CD4-positive, alpha-beta T cell treated with Interleukin-4 for 4 hours (primary cell): ENCODE results near the gene HERC2.
"Not testable (repeated sequence)": the region's sequence is repeated elsewhere in the genome, so short reads cannot be mapped to it uniquely, and the experiment has no call there.

ENCODE experiments used
- DNase-seq: peaks from one replicate; pipeline ENCODE4 v3.0.0-alpha.2; 2020

The HERC2 gene, protein sequence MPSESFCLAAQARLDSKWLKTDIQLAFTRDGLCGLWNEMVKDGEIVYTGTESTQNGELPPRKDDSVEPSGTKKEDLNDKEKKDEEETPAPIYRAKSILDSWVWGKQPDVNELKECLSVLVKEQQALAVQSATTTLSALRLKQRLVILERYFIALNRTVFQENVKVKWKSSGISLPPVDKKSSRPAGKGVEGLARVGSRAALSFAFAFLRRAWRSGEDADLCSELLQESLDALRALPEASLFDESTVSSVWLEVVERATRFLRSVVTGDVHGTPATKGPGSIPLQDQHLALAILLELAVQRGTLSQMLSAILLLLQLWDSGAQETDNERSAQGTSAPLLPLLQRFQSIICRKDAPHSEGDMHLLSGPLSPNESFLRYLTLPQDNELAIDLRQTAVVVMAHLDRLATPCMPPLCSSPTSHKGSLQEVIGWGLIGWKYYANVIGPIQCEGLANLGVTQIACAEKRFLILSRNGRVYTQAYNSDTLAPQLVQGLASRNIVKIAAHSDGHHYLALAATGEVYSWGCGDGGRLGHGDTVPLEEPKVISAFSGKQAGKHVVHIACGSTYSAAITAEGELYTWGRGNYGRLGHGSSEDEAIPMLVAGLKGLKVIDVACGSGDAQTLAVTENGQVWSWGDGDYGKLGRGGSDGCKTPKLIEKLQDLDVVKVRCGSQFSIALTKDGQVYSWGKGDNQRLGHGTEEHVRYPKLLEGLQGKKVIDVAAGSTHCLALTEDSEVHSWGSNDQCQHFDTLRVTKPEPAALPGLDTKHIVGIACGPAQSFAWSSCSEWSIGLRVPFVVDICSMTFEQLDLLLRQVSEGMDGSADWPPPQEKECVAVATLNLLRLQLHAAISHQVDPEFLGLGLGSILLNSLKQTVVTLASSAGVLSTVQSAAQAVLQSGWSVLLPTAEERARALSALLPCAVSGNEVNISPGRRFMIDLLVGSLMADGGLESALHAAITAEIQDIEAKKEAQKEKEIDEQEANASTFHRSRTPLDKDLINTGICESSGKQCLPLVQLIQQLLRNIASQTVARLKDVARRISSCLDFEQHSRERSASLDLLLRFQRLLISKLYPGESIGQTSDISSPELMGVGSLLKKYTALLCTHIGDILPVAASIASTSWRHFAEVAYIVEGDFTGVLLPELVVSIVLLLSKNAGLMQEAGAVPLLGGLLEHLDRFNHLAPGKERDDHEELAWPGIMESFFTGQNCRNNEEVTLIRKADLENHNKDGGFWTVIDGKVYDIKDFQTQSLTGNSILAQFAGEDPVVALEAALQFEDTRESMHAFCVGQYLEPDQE (N-terminal part only)

GRCh38 chr15:28322129-28322588 is at the start of gene HERC2:
HERC2 (minus strand) TSS chr15:28322179; CDS start chr15:28321433, 746 bp downstream.
- not testable (repeated sequence) for DNase-seq

DNA sequence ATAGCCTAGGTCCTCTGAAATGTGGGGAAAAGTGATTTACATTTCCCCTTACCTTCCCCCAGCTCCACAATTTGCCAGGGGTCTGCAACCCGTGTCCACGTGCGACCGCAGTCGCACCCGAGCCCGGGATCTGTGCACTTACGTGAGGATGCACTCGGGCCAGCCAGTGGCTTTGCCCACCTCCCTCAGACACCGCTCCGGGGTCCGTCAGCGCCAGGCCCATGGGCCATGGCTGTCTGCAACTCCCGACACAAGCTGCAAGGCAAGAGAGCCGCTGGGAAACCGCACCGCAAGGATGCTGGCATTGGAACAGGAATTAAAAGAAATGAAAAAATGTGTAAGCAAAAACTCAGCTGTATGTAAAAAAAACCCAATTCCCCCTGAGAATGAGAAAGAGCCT is 43.5 kb upstream of the HERC2 start:
- DNase-seq, result not testable (repeated sequence)

DNA sequence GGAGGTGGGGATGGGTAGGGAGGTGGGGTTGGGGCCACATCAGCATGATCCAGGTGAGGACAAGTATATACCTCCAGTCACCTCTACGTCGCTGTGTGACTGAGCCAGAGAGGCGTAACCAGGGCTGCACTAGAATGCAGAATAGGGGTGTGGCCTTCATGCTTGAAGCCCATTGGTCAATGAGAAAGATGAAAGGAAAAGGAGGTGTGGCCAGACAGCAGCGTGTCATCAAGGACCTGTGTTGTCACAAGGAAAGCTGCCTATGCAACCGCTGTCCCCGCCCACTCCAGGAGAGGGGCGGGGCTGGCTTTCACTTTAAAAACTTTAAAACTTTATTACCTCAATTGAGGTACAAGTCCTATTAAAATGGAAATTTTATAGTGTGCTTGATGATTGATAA is 36.0 kb upstream of the HERC2 start, which contains the start of gene GOLGA6L24:
Gene GOLGA6L24 (minus strand): TSS at position 101 of the 400 bp plus-strand sequence. CDS start 61 bp downstream, at position 40.
- DNase-seq, result not testable (repeated sequence)

DNA sequence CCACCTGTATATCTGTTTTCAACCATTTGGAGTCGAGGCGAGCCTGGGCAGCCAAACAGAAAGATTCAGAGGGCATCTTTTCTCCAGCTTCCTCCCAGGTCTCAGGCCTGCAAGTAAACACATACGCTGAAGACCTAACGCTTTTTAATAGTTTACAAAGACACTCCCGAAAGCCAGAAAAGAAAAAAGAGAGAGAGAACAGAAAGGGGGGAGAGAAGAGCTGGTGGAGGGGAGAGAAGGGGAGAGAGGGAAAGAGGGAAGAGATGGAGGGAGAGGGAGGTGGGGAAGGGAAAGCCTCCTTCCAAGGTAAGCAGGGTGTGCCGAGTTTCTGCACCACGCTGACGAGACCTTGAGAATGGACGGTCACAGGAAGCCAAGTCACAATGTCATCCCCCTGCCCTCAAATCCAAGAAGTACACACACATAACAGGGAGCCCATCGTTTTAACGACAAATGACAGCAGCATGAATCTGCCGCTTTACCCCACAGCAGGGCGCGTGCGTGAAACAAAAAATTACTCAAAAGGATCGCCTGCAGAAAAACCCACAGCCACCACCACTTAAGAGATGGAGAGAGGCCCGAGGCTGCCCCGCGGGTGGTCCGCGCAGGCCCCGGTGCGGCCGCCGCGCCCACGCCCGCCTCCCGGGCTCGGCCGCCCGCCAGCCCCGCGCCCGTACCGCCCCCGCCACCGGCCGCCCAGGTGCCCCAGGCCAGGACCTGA is 461 bp downstream of the HERC2 start:
- not testable (repeated sequence) for DNase-seq

DNA sequence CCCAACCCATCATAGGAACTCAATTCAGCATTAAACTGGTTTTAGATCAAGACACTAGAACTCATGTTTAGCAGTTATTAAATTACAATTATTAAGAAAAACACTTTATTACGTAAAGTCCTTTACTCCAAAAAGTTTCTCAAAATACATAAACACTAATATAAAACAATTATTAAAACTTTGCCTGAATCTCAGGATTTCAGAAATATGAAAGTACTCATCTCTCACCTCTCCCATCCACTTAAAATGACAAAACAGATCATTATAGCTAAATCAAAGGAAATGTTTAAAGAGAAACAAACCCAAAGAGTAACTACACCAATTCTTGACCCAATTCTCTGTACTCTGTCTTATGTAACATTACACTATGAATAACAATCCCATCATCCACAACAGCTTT is 2.3 kb downstream of the HERC2 start:
- not testable (repeated sequence) for DNase-seq

GRCh38 chr15:28318828-28319227 is 3.2 kb downstream of the HERC2 start:
- DNase-seq, result not testable (repeated sequence)

DNA sequence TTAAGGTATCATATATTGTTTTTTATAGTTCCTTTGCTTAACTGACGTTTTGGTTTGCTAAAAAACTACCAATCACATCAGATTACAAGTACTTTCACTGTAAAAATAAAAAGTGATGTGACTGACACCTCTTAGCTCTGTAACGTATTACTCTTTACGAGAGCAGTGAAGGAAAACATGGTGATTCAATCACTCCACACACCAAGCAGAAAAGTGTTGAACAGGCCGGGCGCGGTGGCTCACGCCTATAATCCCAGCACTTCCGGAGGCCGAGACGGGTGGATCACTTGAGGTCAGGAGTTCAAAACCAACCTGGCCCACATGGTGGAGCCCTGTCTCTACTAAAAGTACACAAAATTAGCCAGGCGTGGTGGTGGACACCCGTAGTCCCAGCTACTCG is 3.9 kb downstream of the HERC2 start:
- not testable (repeated sequence) for DNase-seq

DNA sequence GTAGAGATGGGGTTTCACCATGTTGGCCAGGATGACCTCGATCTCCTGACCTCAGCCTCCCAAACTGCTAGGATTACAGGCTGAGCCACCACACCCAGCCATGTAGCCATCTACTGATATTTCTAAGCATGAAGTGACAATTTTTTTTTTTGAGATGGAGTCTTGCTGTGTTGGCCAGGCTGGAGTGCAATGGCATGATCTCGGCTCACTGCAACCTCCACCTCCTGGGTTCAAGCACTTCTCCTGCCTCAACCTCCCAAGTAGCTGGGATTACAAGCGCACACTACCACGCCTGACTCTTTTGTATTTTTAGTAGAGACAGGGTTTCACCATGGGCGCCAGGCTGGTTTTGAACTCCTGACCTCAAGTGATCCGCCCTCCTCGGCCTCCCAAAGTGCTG is 5.0 kb downstream of the HERC2 start:
- DNase-seq, result not testable (repeated sequence)

GRCh38 chr15:28310454-28310853 is 11.5 kb downstream of the HERC2 start:
- DNase-seq, result not testable (repeated sequence)

- not testable (repeated sequence) for DNase-seq
Observed at GRCh38 chr15:28308718-28309117, 13.3 kb downstream of the HERC2 start.

- DNase-seq, result not testable (repeated sequence)
Observed at GRCh38 chr15:28305700-28306099, 16.3 kb downstream of the HERC2 start.

- DNase-seq, result not testable (repeated sequence)
Observed at GRCh38 chr15:28297434-28297833, 24.5 kb downstream of the HERC2 start.

GRCh38 chr15:28296814-28297213 is 25.2 kb downstream of the HERC2 start:
- not testable (repeated sequence) for DNase-seq

- DNase-seq, result not testable (repeated sequence)
Observed at GRCh38 chr15:28295009-28295563, 26.9 kb downstream of the HERC2 start.

DNA sequence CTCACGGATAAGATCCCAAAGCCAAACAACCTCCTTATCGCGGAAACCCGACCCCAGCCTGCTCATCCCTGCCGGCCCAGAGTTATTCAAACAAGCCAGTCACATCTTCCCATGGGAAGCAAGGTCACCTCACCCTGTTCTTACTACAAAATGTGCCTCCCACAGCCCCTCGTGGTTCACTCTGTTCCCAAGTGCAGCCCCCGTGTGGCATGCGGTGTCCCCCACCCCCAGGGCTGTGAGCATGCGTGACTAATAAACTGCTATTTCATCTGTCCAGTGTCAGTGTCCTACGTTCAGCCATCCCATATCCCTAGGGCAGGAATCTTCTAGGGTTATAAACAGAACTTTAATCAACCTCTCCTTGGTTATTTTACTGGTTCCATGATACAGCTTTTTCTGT is 27.4 kb downstream of the HERC2 start:
- not testable (repeated sequence) for DNase-seq

GRCh38 chr15:28289694-28290463 is 32.1 kb downstream of the HERC2 start:
- no peak for DNase-seq

- DNase-seq, result not testable (repeated sequence)
Observed at GRCh38 chr15:28288830-28289693, 32.9 kb downstream of the HERC2 start.

DNA sequence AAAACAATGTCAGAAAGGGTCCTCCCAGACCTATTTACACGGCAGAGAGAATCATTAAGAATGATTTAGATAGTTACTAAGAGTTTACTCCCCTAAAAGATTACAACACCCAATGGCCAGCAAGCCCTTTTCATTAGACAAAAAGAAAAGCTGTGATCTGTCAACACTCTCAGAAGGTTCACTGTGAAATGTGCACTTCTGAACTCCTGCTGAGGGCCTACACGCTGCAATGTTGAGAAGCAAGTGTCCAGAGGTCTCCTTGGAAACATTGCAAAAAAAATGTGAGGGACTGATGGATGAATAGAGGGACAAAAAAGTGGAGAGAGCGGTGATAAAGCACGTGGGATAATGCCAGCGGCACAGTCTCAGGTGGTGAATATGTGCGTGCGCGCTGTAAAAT is 35.3 kb downstream of the HERC2 start:
- DNase-seq, result not testable (repeated sequence)

GRCh38 chr15:28286031-28286430 is 35.9 kb downstream of the HERC2 start:
- no peak for DNase-seq

DNA sequence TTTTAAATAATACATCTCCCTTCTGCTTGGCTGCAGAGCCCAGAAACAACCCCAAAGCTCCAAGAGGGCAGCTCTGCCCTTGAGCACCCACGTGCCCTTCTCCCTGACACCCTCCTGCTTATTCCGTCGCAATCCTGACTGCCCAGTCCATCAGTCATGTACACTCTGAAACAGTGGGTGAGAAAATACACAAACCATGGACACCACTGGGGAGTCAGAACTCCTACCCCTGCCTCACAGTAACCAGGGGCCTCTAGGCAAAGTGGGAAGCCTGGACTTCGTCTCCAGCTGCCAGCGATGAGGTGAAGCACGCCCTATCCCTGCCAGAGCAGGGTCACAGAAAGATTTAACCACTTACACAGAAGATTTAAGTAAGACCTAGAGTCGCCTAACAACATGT is 40.1 kb downstream of the HERC2 start:
- no peak for DNase-seq
